Omental fat pad (tissue), 4 donors: ENCODE data around the gene CFAP100. TPM values are rescaled to one million over a fixed set of nuclear protein-coding genes. Genes with fewer than 3 reads are reported as not detected.

ENCODE experiments used
- ATAC-seq: fragments of 150-250 bp; one replicate; pipeline ENCODE4 v1.9.1; 2016; ENCODE audit warnings: mild to moderate bottlenecking, moderate library complexity; ENCODE audit not compliant: low FRiP score
- DNase-seq: peaks from one replicate; pipeline ENCODE4 v3.0.0-alpha.2; 2019; ENCODE audit warnings: low spot score
- CTCF ChIP-seq, 3 donors: fragments of 450-650 bp; IDR thresholded peaks; one replicate each; pipeline ENCODE4 v1.5.1; 2016 to 2017; ENCODE audit warnings: antibody characterized with exemption in 3 of 3, mild to moderate bottlenecking in 3 of 3, moderate library complexity in 2 of 3
- total RNA-seq, 4 donors: library from RNA; depleted of rRNA; stranded (reverse); fragments of >200 nt; gene quantifications; one replicate each; pipeline ENCODE4 v1.1.0, GENCODE V29; 2016

The CFAP100 gene
- total RNA-seq, 4 donors from 2014 or later = not detected

DNA sequence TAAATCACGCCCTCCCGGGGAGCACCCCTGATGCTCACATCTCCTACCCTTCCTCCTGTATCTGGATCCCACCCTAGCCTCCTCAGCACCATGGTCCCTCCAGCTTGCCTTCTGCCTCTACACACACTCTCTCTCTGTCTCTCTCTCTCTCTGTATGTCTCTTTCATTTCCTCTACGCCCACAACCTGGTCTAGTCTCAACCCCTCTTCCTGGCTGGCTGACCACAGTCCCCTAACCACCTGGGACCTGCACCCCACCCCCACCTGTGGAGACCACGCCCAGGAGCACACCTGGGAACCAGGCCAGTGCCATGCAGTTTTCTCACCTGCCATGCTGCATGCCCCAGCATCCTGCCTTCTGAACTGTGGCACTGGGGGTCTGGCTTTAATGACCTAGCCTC, 4.0 kb upstream of the CFAP100 start:
- ATAC-seq = no peak
- DNase-seq = no peak
- TF ChIP-seq CTCF (IDR thresholded peaks at IDR 0.05) = no peak

GRCh38 chr3:126391631-126392030, 3.1 kb upstream of the CFAP100 start:
- ATAC-seq = no peak
- TF ChIP-seq CTCF (IDR thresholded peaks at IDR 0.05) = no peak
- no peak for DNase-seq

- no peak for TF ChIP-seq CTCF (IDR thresholded peaks at IDR 0.05)
- DNase-seq (no peak), ATAC-seq (no peak)
These were observed 2.5 kb upstream of the CFAP100 start for GRCh38 chr3:126392246-126392645.

GRCh38 chr3:126393563-126393962, 1.1 kb upstream of the CFAP100 start:
- DNase-seq (no peak), ATAC-seq (no peak)
- TF ChIP-seq CTCF (IDR thresholded peaks at IDR 0.05) = no peak

DNA sequence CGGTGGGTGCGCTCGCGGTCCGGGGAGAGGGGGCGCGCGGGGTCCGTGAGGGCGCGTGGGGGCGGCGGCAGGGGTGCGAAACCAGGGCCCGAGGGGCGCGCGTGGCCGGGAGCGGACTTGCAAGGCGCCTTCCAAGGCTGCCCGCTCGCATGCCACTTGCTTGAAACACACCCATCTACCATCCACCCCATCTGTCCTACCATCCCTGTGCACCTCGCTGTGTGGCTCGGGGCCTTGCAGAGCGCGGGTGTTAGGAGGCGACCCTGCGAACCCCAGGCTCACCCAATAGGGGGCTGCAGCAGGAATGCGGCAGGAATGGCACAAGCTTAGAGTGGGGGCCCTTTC, 240 bp downstream of the CFAP100 start:
- ATAC-seq = no peak

GRCh38 chr3:126395846-126396513, 1.3 kb downstream of the CFAP100 start:
- DNase-seq = no peak
- TF ChIP-seq CTCF (IDR thresholded peaks at IDR 0.05) = no peak
- no peak for ATAC-seq

More for the DNA sequence above, 240 bp downstream of the CFAP100 start:
- no peak for TF ChIP-seq CTCF (IDR thresholded peaks at IDR 0.05)
- DNase-seq = no peak

DNA sequence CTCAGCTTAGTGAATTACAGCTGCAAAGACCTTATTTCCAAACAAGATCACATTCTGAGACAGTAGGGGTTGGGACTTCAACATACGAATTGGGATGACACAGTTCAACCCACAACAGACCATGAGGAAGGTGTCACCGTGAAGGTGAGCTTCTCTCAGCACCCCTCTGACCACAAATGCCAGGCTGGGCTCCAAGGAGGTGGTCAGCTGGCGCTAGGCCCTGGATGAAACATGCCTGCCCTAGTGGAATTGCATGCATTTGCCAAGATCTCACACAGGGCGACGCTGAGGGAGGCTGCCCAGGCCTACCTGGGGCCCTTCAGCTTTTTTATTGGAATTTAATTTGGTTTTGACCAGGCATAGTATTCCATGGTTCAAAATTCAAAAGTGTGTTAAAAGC, 1.8 kb downstream of the CFAP100 start:
- DNase-seq (no peak), ATAC-seq (no peak)

More for the DNA sequence above, 1.8 kb downstream of the CFAP100 start:
- TF ChIP-seq CTCF (IDR thresholded peaks at IDR 0.05) = no peak
